ENCODE measurements around the gene XRCC6.

- TF ChIP-seq CEBPB (IDR thresholded peaks at IDR 0.05) (no peak), RAD21 (IDR thresholded peaks at IDR 0.05; ENCODE audit: low read depth) (no peak), YY1 (IDR thresholded peaks at IDR 0.05; ENCODE audit: low read depth) (no peak)
- TF ChIP-seq, protein P1, sequence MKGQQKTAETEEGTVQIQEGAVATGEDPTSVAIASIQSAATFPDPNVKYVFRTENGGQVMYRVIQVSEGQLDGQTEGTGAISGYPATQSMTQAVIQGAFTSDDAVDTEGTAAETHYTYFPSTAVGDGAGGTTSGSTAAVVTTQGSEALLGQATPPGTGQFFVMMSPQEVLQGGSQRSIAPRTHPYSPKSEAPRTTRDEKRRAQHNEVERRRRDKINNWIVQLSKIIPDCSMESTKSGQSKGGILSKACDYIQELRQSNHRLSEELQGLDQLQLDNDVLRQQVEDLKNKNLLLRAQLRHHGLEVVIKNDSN (IDR thresholded peaks at IDR 0.05) = no peak
- TF ChIP-seq, protein P2, sequence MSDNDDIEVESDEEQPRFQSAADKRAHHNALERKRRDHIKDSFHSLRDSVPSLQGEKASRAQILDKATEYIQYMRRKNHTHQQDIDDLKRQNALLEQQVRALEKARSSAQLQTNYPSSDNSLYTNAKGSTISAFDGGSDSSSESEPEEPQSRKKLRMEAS (IDR thresholded peaks at IDR 0.05) = no peak
Measured at GRCh38 chr22:41578818-41579217, 42.3 kb upstream of the XRCC6 start.
